PFSK-1 (cell line): ENCODE measurements around the gene PRKCE.

Experiments used
- FOXP2 ChIP-seq: optimal IDR thresholded peaks from 2 replicates; pipeline ENCODE3; 2011; ENCODE audit warnings: borderline replicate concordance, control low read depth, inconsistent platforms; ENCODE audit not compliant: insufficient read depth; ENCODE audit errors: extremely low read length, extremely low read depth
- POLR2AphosphoS5 ChIP-seq: IDR thresholded peaks from 2 replicates; pipeline ENCODE4 v1.6.1; 2012; ENCODE audit warnings: low read depth, mild to moderate bottlenecking, control low read depth, low read length, moderate library complexity
- REST ChIP-seq, 2 experiments: IDR thresholded peaks; 2 replicates each; pipeline versions ENCODE4 v1.6.1 to v1.8.0; 2011 to 2012; ENCODE audit warnings: low read depth in 2 of 2, low read length in 2 of 2, control low read depth in 1 of 2, inconsistent platforms in 1 of 2, mild to moderate bottlenecking in 1 of 2, moderate library complexity in 1 of 2; ENCODE audit not compliant: insufficient read depth in 1 of 2
- SIN3A ChIP-seq: IDR thresholded peaks from 2 replicates; pipeline ENCODE4 v1.6.1; 2012; ENCODE audit warnings: mild to moderate bottlenecking, low read length, moderate library complexity, borderline replicate concordance; ENCODE audit not compliant: insufficient read depth
- TAF1 ChIP-seq: IDR thresholded peaks from 2 replicates; pipeline ENCODE4 v1.6.1; 2012; ENCODE audit warnings: low read length, control low read depth, borderline replicate concordance; ENCODE audit not compliant: insufficient read depth

- TF ChIP-seq POLR2AphosphoS5 (peak; percentile 61), SIN3A (peak; percentile 69; the same call in 1 of the 2 replicates), REST (IDR thresholded peaks at IDR 0.05; ENCODE audit: insufficient read depth in 1 of 2, low read depth in 2 of 2, low read length in 2 of 2) (peak; percentile 21 to 37; a peak in 1 of 4 replicates), TAF1 (peak; percentile 79; the same call in 1 of the 2 replicates), FOXP2 (peak; percentile 88)
Measured at GRCh38 chr2:45650851-45651414, 542 bp upstream of the PRKCE start.
